Natural killer cell (primary cell): Measurements from ENCODE around the gene FPR3. TPM values are rescaled to one million over a fixed set of nuclear protein-coding genes. Genes with fewer than 3 reads are reported as not detected.
A peak's percentile ranks its signal among the peaks of the same experiment; 100 is the strongest.

ENCODE experiments used
- ATAC-seq, 3 donors: fragments of 150-1000 bp in 2 of 3; fragments of 200-7000 bp in 1 of 3; cut with Tn5 transposase; 1 replicate in 1 of 3; 2 replicates in 2 of 3; pipeline ENCODE4 v1.10.0; 2021; ENCODE audit warnings: mild to moderate bottlenecking in 2 of 3, moderate library complexity in 2 of 3
- DNase-seq, 2 donors: peaks; one replicate each; pipeline versions ENCODE4 v3.0.0 to v3.0.0-alpha.2; 2013 to 2021; ENCODE audit warnings: mixed read lengths in 1 of 2
- H3K27ac ChIP-seq: one replicate; pipeline ENCODE4 v1.5.1; 2013; ENCODE audit warnings: mild to moderate bottlenecking, low read length
- H3K27me3 ChIP-seq: one replicate; pipeline ENCODE4 v1.6.1; 2013; ENCODE audit warnings: low read length; ENCODE audit not compliant: control insufficient read depth, insufficient read depth
- H3K36me3 ChIP-seq: one replicate; pipeline ENCODE4 v1.6.1; 2013; ENCODE audit warnings: low read length; ENCODE audit not compliant: control insufficient read depth, insufficient read depth
- H3K4me1 ChIP-seq: one replicate; pipeline ENCODE4 v1.6.1; 2013; ENCODE audit warnings: low read length; ENCODE audit not compliant: control insufficient read depth, insufficient read depth
- H3K4me3 ChIP-seq: one replicate; pipeline ENCODE4 v1.5.1; 2013; ENCODE audit warnings: low read length
- H3K9me3 ChIP-seq: one replicate; pipeline ENCODE4 v1.6.1; 2013; ENCODE audit warnings: low read length; ENCODE audit not compliant: control insufficient read depth, insufficient read depth
- H3K27ac Mint-ChIP-seq, 2 donors: one replicate each; pipeline ENCODE4 v1.8.0; 2022; ENCODE audit warnings: mild to moderate bottlenecking in 2 of 2, mixed read lengths in 2 of 2, moderate library complexity in 1 of 2
- H3K27me3 Mint-ChIP-seq, 2 donors: one replicate each; pipeline ENCODE4 v1.8.0; 2022; ENCODE audit warnings: low read depth in 2 of 2, mixed read lengths in 2 of 2
- H3K36me3 Mint-ChIP-seq: one replicate; pipeline ENCODE4 v1.8.0; 2022; ENCODE audit warnings: mixed read lengths
- H3K4me1 Mint-ChIP-seq, 2 donors: one replicate each; pipeline ENCODE4 v1.8.0; 2022; ENCODE audit warnings: mixed read lengths in 2 of 2
- H3K4me3 Mint-ChIP-seq: one replicate; pipeline ENCODE4 v1.8.0; 2022; ENCODE audit warnings: mild to moderate bottlenecking, moderate library complexity, mixed read lengths
- H3K9me3 Mint-ChIP-seq, 2 donors: one replicate each; pipeline ENCODE4 v1.8.0; 2022; ENCODE audit warnings: mixed read lengths in 2 of 2
- CTCF ChIP-seq: fragments of 200-600 bp; IDR thresholded peaks from one replicate; pipeline ENCODE4 v1.8.0; 2022; ENCODE audit warnings: antibody characterized with exemption
- WGBS: methylation state at CpG from one replicate; pipeline ENCODE4 v1.1.7; 2013; ENCODE audit warnings: missing lambda C conversion rate; ENCODE audit not compliant: insufficient coverage; 5-methylcytosine and 5-hydroxymethylcytosine counted together
- intact Hi-C: fragments of 100-400 bp; cut with micrococcal nuclease; formaldehyde crosslinking; loops from one replicate; pipeline ENCODE4 v1.14.2; 2022
- total RNA-seq, 4 donors: library from RNA; stranded (reverse); fragments of 120-200 nt in 1 of 4; gene quantifications; one replicate each; pipeline versions ENCODE4 v1.2.3 to v1.2.4, GENCODE V29; 2013 to 2022

Gene FPR3
- total RNA-seq, 3 donors from 2014 or later (not counting 1 experiment from before 2014, with no cell fraction given) = 0.28 TPM; not detected in 2

GRCh38 chr19:51784109-51784785 lies 10.7 kb upstream of the FPR3 start:
- intact Hi-C loops = no loop called here
- DNase-seq = no peak
- H3K27me3 Mint-ChIP-seq = peaks cover 7 to 8% of the 10 kb centered on the region in 2 donors
- 91% methylated on average over 3 of the region's 6 CpGs for WGBS
- H3K27ac Mint-ChIP-seq = no peak overlapping the region
- Histone ChIP-seq H3K9me3 (no peaks in the 10 kb centered on the region), H3K27me3 (no peaks in the 10 kb centered on the region), H3K4me1 (no peaks in the 10 kb centered on the region), H3K36me3 (no peaks in the 10 kb centered on the region), H3K27ac (no peak overlapping the region), H3K4me3 (no peak overlapping the region)
- no peak for TF ChIP-seq CTCF
- H3K4me3 Mint-ChIP-seq = no peak overlapping the region
- no peak for ATAC-seq
- H3K4me1 Mint-ChIP-seq = no peaks in the 10 kb centered on the region
- H3K36me3 Mint-ChIP-seq = no peaks in the 10 kb centered on the region
- peaks cover 0 to 5% of the 10 kb centered on the region in 2 donors for H3K9me3 Mint-ChIP-seq

GRCh38 chr19:51784922-51785690 lies 9.9 kb upstream of the FPR3 start:
- Mint-ChIP-seq H3K27ac (no peak overlapping the region), H3K4me1 (no peaks in the 10 kb centered on the region), H3K9me3 (peaks cover 0 to 5% of the 10 kb centered on the region in 2 donors), H3K27me3 (peaks cover 0 to 8% of the 10 kb centered on the region in 2 donors), H3K4me3 (no peak overlapping the region), H3K36me3 (no peaks in the 10 kb centered on the region)
- no peak for TF ChIP-seq CTCF
- 80% methylated on average over 5 of the region's 6 CpGs for WGBS
- Histone ChIP-seq H3K36me3 (no peaks in the 10 kb centered on the region), H3K4me1 (no peaks in the 10 kb centered on the region), H3K9me3 (no peaks in the 10 kb centered on the region), H3K27me3 (no peaks in the 10 kb centered on the region), H3K27ac (peak overlapping the region; percentile 55), H3K4me3 (no peak overlapping the region)
- peak in 1 of 2 donors; percentile 13 for DNase-seq
- ATAC-seq = peak; percentile 32 to 47 (median 35)
- intact Hi-C loops = no loop called here

- Histone ChIP-seq H3K27me3 (no peaks in the 10 kb centered on the region), H3K27ac (no peak overlapping the region), H3K4me1 (no peaks in the 10 kb centered on the region), H3K9me3 (no peaks in the 10 kb centered on the region), H3K4me3 (no peak overlapping the region), H3K36me3 (no peaks in the 10 kb centered on the region)
- WGBS = 85% methylated on average over 6 of the region's 6 CpGs
- Mint-ChIP-seq H3K4me1 (no peaks in the 10 kb centered on the region), H3K27ac (no peak overlapping the region), H3K9me3 (peaks cover 0 to 5% of the 10 kb centered on the region in 2 donors), H3K27me3 (peaks cover 7% of the 10 kb centered on the region in 2 donors), H3K4me3 (no peak overlapping the region), H3K36me3 (no peaks in the 10 kb centered on the region)
- ATAC-seq (no peak), DNase-seq (no peak)
- intact Hi-C loops = no loop called here
- no peak for TF ChIP-seq CTCF
Observed at GRCh38 chr19:51786646-51787494, 8.1 kb upstream of the FPR3 start.
